ENCODE measurements around the gene RPS6KB2.

The RPS6KB2 gene

DNA sequence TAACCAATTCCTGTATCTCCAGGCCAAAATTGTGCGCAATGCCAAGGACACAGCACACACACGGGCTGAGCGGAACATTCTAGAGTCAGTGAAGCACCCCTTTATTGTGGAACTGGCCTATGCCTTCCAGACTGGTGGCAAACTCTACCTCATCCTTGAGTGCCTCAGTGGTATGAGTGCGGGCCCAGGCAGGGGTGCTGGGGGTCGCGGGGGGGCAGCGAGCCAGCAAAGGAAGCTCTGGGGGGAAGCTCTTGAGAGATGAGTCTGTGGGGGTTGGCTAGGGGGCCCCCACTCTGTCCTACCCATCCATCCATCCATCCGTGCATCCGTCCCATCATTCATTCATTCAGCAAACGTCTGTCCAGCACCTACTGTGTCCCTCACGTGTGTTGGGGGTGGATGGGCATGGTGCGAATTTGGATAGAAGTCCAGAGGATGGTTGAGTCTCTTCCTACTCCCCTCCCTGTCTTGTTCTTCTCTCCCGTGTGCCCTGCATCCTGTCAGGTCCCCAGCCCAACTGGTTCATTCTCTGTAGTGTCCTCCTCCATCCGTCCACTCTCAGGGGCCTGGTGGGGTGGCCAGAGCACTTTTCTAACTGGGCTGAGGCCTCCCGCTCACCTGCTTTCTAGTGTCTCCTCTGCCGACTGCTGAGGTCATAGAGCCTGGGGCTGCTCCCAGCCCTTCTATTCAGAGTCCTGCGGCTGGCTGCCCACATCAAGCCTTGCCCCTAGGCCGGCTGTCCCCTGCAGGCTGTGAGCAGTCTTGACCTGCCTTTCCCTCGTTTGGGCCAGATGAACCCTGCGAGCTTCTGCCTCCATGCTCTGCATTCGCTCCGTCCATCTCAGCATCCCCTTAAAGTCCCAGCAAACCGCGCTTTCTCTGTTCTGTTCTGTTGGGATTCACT lies 3.3 kb downstream of the RPS6KB2 start:
- Histone ChIP-seq H3K9me3 (ENCODE audit: control insufficient read depth, low read length) (no peaks in the 10 kb centered on the region), H3K36me3 (ENCODE audit: control insufficient read depth, insufficient read depth, low read length) (peaks cover 4% of the 10 kb centered on the region), H3K4me3 (ENCODE audit: insufficient read depth, low read depth, low read length) (no peak overlapping the region), H3K27ac (ENCODE audit: insufficient read depth, low read depth, low read length, poor library complexity, severe bottlenecking) (no peak overlapping the region), H3K4me1 (ENCODE audit: control insufficient read depth, insufficient read depth, low read length) (peaks cover 7% of the 10 kb centered on the region), H3K27me3 (ENCODE audit: control insufficient read depth, insufficient read depth, low read length, poor library complexity, severe bottlenecking) (no peaks in the 10 kb centered on the region)
- WGBS, 2 experiments = 94 to 95% methylated on average over 24 of the region's 24 CpGs

- Histone ChIP-seq H3K27ac (ENCODE audit: insufficient read depth, low read depth, low read length, poor library complexity, severe bottlenecking) (no peak overlapping the region), H3K27me3 (ENCODE audit: control insufficient read depth, insufficient read depth, low read length, poor library complexity, severe bottlenecking) (no peaks in the 10 kb centered on the region), H3K36me3 (ENCODE audit: control insufficient read depth, insufficient read depth, low read length) (peaks cover 4% of the 10 kb centered on the region), H3K9me3 (ENCODE audit: control insufficient read depth, low read length) (no peaks in the 10 kb centered on the region), H3K4me3 (ENCODE audit: insufficient read depth, low read depth, low read length) (no peak overlapping the region), H3K4me1 (ENCODE audit: control insufficient read depth, insufficient read depth, low read length) (peaks cover 7% of the 10 kb centered on the region)
- WGBS, 2 experiments = 95% methylated on average over 22 of the region's 22 CpGs
These were observed 4.5 kb downstream of the RPS6KB2 start for GRCh38 chr11:67432655-67433349.

GRCh38 chr11:67433536-67434394 lies 5.5 kb downstream of the RPS6KB2 start:
- WGBS, 2 experiments = 95% methylated on average over 22 of the region's 22 CpGs
- peaks cover 7% of the 10 kb centered on the region for H3K4me1 ChIP-seq (ENCODE audit: control insufficient read depth, insufficient read depth, low read length)
- H3K4me3 ChIP-seq (ENCODE audit: insufficient read depth, low read depth, low read length) = no peak overlapping the region
- H3K27me3 ChIP-seq (ENCODE audit: control insufficient read depth, insufficient read depth, low read length, poor library complexity, severe bottlenecking) = no peaks in the 10 kb centered on the region
- no peak overlapping the region for H3K27ac ChIP-seq (ENCODE audit: insufficient read depth, low read depth, low read length, poor library complexity, severe bottlenecking)
- H3K9me3 ChIP-seq (ENCODE audit: control insufficient read depth, low read length) = no peaks in the 10 kb centered on the region
- H3K36me3 ChIP-seq (ENCODE audit: control insufficient read depth, insufficient read depth, low read length) = peaks cover 4% of the 10 kb centered on the region

- Histone ChIP-seq H3K27ac (ENCODE audit: insufficient read depth, low read depth, low read length, poor library complexity, severe bottlenecking) (no peak overlapping the region), H3K27me3 (ENCODE audit: control insufficient read depth, insufficient read depth, low read length, poor library complexity, severe bottlenecking) (no peaks in the 10 kb centered on the region), H3K4me3 (ENCODE audit: insufficient read depth, low read depth, low read length) (no peak overlapping the region), H3K36me3 (ENCODE audit: control insufficient read depth, insufficient read depth, low read length) (peaks cover 4% of the 10 kb centered on the region), H3K4me1 (ENCODE audit: control insufficient read depth, insufficient read depth, low read length) (peaks cover under 1% of the 10 kb centered on the region), H3K9me3 (ENCODE audit: control insufficient read depth, low read length) (no peaks in the 10 kb centered on the region)
- 92 to 94% methylated on average over 23 of the region's 23 CpGs for WGBS, 2 experiments
These were observed 6.1 kb downstream of the RPS6KB2 start for GRCh38 chr11:67434395-67434881.

GRCh38 chr11:67435031-67435726 lies 6.9 kb downstream of the RPS6KB2 start:
- Histone ChIP-seq H3K4me3 (ENCODE audit: insufficient read depth, low read depth, low read length) (no peak overlapping the region), H3K4me1 (ENCODE audit: control insufficient read depth, insufficient read depth, low read length) (no peaks in the 10 kb centered on the region), H3K27me3 (ENCODE audit: control insufficient read depth, insufficient read depth, low read length, poor library complexity, severe bottlenecking) (no peaks in the 10 kb centered on the region), H3K27ac (ENCODE audit: insufficient read depth, low read depth, low read length, poor library complexity, severe bottlenecking) (no peak overlapping the region), H3K36me3 (ENCODE audit: control insufficient read depth, insufficient read depth, low read length) (peaks cover 4% of the 10 kb centered on the region), H3K9me3 (ENCODE audit: control insufficient read depth, low read length) (no peaks in the 10 kb centered on the region)
- WGBS, 2 experiments = 90 to 94% methylated on average over 26 of the region's 26 CpGs

DNA sequence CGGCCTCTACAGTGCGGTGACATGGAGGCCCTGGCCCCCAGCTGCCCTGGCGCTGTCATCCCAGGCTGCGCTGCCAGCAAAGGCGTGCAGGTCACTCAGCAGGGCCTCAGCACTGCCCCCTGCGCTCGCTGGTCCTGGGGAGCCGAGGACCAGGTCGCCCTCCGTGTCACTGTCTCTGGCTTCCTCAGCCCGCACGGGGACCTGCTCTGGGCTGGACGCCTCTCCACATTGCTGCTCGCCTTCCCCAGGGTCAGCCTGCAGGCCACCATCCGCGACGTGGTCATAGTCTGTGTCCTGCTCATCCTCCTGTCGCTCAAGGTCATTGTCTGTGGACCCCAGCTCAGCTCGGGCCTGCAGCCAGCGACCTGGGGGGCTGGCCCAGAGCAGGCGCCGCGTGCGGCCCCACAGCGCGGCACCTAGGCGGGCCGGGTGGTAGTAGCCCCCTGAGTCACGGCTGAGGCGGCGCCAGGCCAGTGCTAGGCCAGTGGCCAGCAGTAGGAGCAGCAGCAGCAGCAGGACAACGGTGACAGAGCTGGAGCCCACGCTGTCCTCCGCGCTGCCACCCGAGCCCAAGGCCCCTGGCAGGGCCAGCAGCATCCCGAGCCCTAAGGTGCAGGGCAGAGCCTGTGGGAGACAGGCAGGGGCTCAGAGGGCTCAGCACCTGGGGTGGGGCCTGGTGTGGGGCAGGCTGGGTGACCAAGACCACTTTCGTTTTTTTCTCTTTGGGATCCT lies 7.6 kb downstream of the RPS6KB2 start:
- no peak overlapping the region for H3K27ac ChIP-seq (ENCODE audit: insufficient read depth, low read depth, low read length, poor library complexity, severe bottlenecking)
- peaks cover 4% of the 10 kb centered on the region for H3K36me3 ChIP-seq (ENCODE audit: control insufficient read depth, insufficient read depth, low read length)
- no peaks in the 10 kb centered on the region for H3K27me3 ChIP-seq (ENCODE audit: control insufficient read depth, insufficient read depth, low read length, poor library complexity, severe bottlenecking)
- H3K4me3 ChIP-seq (ENCODE audit: insufficient read depth, low read depth, low read length) = no peak overlapping the region
- no peaks in the 10 kb centered on the region for H3K9me3 ChIP-seq (ENCODE audit: control insufficient read depth, low read length)
- no peaks in the 10 kb centered on the region for H3K4me1 ChIP-seq (ENCODE audit: control insufficient read depth, insufficient read depth, low read length)
- 91 to 93% methylated on average over 38 of the region's 38 CpGs for WGBS, 2 experiments

DNA sequence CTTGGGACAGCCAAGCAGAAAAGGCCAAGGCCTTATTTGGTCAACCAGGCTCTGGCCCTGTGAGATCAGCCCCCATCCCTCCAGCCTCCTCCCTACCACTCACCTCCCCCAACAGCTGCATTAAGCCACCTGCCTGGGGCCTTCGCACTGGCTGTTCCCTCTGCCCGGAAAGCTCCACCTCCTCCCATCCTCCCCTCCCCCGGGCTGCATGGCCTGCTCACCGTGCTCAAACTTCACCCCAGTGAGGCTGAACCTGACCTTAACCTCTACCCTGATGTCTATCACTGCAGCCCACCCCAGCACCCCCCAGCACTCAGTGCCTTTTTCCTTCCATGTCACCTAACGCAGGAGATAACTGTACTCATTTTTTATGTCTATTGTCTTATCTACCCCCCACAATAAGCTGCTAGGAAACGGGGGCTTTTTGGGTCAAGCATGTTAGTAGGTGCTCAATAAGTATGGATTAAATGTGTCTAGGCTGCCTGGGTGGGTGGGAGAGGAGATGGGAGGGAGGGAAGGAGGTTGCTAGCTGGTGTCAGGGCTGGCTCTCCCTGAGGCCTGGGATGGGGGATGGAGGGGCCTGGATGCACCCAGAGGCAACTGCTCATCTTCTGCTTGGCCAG lies 8.3 kb downstream of the RPS6KB2 start:
- H3K9me3 ChIP-seq (ENCODE audit: control insufficient read depth, low read length) = no peaks in the 10 kb centered on the region
- peaks cover 4% of the 10 kb centered on the region for H3K36me3 ChIP-seq (ENCODE audit: control insufficient read depth, insufficient read depth, low read length)
- H3K27me3 ChIP-seq (ENCODE audit: control insufficient read depth, insufficient read depth, low read length, poor library complexity, severe bottlenecking) = no peaks in the 10 kb centered on the region
- no peak overlapping the region for H3K27ac ChIP-seq (ENCODE audit: insufficient read depth, low read depth, low read length, poor library complexity, severe bottlenecking)
- WGBS, 2 experiments = 60 to 68% methylated on average over 6 of the region's 6 CpGs
- no peak overlapping the region for H3K4me3 ChIP-seq (ENCODE audit: insufficient read depth, low read depth, low read length)
- no peaks in the 10 kb centered on the region for H3K4me1 ChIP-seq (ENCODE audit: control insufficient read depth, insufficient read depth, low read length)

DNA sequence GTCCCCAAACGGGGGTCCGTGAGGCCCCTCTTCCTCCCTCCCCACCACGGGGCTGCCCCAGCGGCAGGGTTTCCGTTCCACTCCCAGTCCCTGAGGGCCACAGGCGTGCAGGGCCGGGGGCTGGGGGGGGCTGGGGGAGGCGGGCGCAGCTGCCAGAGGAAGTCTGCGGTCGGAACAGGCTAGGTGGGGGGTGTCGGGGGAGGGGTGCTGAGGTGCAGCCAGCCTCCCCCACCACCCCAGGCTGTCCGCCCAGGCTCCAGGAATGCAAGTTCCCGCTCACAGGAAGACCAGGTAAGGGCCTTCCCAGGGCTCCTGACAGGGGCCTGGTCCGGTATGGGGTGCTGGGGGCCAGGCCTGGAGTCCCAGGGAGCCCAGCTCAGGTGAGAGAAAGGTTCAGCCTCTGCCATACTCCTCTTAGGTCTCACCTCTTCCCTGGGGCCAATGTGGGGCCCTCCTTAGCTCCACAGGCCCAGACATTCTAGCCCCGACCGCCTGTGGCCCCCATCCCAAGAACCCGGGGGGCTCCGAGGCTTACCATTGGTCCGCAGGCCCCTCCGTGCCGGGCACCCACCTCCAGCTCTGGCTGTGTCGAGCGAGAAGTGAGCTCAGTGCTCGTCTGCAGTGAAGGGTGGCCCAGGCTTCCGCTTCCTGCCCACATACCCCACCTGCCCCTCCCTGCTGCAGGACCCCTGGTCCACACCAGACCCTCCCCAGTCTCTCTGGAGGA lies 9.0 kb downstream of the RPS6KB2 start, which contains the start of gene PTPRCAP:
TSS of gene PTPRCAP (minus strand) at position 601 of the 727 bp plus-strand sequence. CDS start at position 538, 63 bp downstream.
- WGBS, 2 experiments = 86 to 87% methylated on average over 23 to 26 of the region's 26 CpGs
- H3K4me3 ChIP-seq (ENCODE audit: insufficient read depth, low read depth, low read length) = no peak within 1 kb of the TSS
- no peaks in the 10 kb centered on the region for H3K9me3 ChIP-seq (ENCODE audit: control insufficient read depth, low read length)
- H3K4me1 ChIP-seq (ENCODE audit: control insufficient read depth, insufficient read depth, low read length) = no peaks in the 10 kb centered on the region
- no peaks in the 10 kb centered on the region for H3K27me3 ChIP-seq (ENCODE audit: control insufficient read depth, insufficient read depth, low read length, poor library complexity, severe bottlenecking)
- H3K27ac ChIP-seq (ENCODE audit: insufficient read depth, low read depth, low read length, poor library complexity, severe bottlenecking) = no peak within 1 kb of the TSS
- H3K36me3 ChIP-seq (ENCODE audit: control insufficient read depth, insufficient read depth, low read length) = peaks cover 4% of the 10 kb centered on the region

Measured in ectodermal cell (in vitro differentiated cells).